Measurements from ENCODE around the gene REXO1. TPM values are rescaled to one million over a fixed set of nuclear protein-coding genes. Genes with fewer than 3 reads are reported as not detected.

Gene REXO1
- total and polyA plus RNA-seq, 2 of the 13 experiments (the other 11 are each of a cell fraction or from before 2014, with no cell fraction given) = 5.0 to 11.2 TPM

DNA sequence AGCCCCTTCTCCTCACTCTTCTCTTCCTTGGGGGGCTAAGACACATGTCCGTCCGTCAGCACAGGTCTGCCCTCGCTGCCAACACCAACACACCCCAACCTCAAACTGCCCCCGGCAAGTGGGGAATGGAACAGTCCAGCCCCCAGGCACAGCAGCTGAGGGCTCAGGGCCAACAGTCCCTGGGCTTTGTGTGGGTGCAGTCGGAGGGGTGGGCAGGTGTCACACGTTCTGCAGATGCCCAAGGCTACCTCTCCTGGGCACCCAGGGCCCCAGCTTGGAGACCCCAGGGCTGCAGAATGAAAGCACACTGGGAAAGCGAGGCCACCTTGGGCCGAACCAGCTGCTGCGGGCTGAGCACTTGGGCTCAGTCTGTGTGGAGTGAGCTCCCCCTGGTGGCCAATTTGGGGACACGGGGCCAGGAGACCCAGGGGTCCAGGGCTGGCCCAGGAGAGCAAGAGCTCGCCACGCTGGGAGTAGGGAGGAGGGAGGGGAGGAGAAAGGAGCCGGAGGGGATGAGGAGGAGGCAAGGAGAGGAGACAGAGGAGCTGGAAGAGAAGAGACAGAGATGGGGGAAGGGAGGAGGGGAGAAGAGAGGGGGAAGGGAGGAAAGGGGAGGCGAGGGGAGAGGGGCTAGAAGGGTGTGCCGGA is 22.2 kb downstream of the REXO1 start:
- FAIRE-seq (peak; percentile 57), ATAC-seq (peak; percentile 80), DNase-seq (ENCODE audit: low spot score) (peak; percentile 48)
- WGBS (ENCODE audit: low lambda C conversion rate) = 55% methylated on average over 13 of the region's 15 CpGs
- Histone ChIP-seq H3K36me3 (replicated peaks in 1 of 2; ENCODE audit: control insufficient read depth in 1 of 2, insufficient read depth in 2 of 2, low read length in 2 of 2) (peaks cover 16 to 35% of the 10 kb centered on the region in 2 experiments; a peak in 4 of 5 replicates), H3K27ac (ENCODE audit: extremely low read length, insufficient read depth, low read length) (no peak overlapping the region), H3K9me3 (ENCODE audit: low read length) (no peaks in the 10 kb centered on the region), H4K20me1 (ENCODE audit: insufficient read depth, low read length) (0 out of 2 replicates have a peak, but pooled peaks cover under 1% of the 10 kb centered on the region), H3K4me2 (ENCODE audit: low read depth, low read length) (no peak overlapping the region), H2AFZ (ENCODE audit: low read length) (no peak overlapping the region), H3K27me3 (ENCODE audit: control insufficient read depth in 1 of 2, insufficient read depth in 2 of 2, low read length in 2 of 2) (no peaks in the 10 kb centered on the region), H3K4me1 (ENCODE audit: insufficient read depth, low read length) (no peaks in the 10 kb centered on the region), H3K79me2 (ENCODE audit: insufficient read depth, low read length) (no peaks in the 10 kb centered on the region), H3K4me3 (replicated peaks in 1 of 3; ENCODE audit: insufficient read depth in 1 of 3, low read depth in 2 of 3, low read length in 3 of 3) (no peak overlapping the region), H3K9ac (ENCODE audit: insufficient read depth, low read depth, low read length) (no peak overlapping the region)
- in situ Hi-C loops (cut with HindIII; ENCODE audit: extremely low pct_ligation_motif_present, low pct_unique_long_range_greater_than_20kb) = no loop called here
- BruUV-seq (replicated peaks) = no TSS peak
- intact Hi-C loops (cut with micrococcal nuclease; ENCODE audit: unreplicated experiment) = no loop called here
- ChIA-PET POLR2A (interaction anchor here (0.7 to 0.8 kb wide), 2 partner anchors 221 to 236 kb away, joined by 3 to 4 read pairs; partner anchors contain the start of gene UQCR11), CTCF (ENCODE audit: low intra/inter-chr PET ratio, low total read pairs) (interaction anchor here (0.7 to 1.7 kb wide), 2 partner anchors 45 to 51 kb away, joined by 3 to 15 read pairs; no protein-coding TSS in a partner anchor)
- TF ChIP-seq POLR2A (IDR thresholded peaks at IDR 0.05; ENCODE audit: insufficient read depth in 1 of 2, low read depth in 2 of 2, low read length in 2 of 2) (0 out of 4 replicates have a peak, but pooled peaks of 1 of the 2 experiments have one; percentile 30), PCBP2 (optimal IDR thresholded peaks at IDR 0.05; ENCODE audit: low read depth, low read length, poor library complexity, severe bottlenecking) (peak; percentile 56), YY1 (IDR thresholded peaks at IDR 0.05; ENCODE audit: insufficient read depth, insufficient replicate concordance, low read depth, low read length) (no peak), ZNF274 (CRISPR knock-in tag; IDR thresholded peaks at IDR 0.05) (0 out of 2 replicates have a peak, but pooled peaks have one; percentile 37), ZNF737 (CRISPR knock-in tag; IDR thresholded peaks at IDR 0.05; ENCODE audit: borderline replicate concordance) (no peak), SMAD1 (CRISPR knock-in tag; IDR thresholded peaks at IDR 0.05; ENCODE audit: borderline replicate concordance, low read depth) (no peak), RAD21 (CRISPR knock-in tag; IDR thresholded peaks at IDR 0.05) (peak; percentile 86), POGK (CRISPR knock-in tag; conservative IDR thresholded peaks at IDR 0.05) (0 out of 2 replicates have a peak, but pooled peaks have one; percentile 36), ZNF747 (CRISPR knock-in tag; IDR thresholded peaks at IDR 0.05; ENCODE audit: borderline replicate concordance) (no peak), GABPB1 (CRISPR knock-in tag; IDR thresholded peaks at IDR 0.05) (0 out of 2 replicates have a peak, but pooled peaks have one; percentile 25), KLF6 (CRISPR knock-in tag; IDR thresholded peaks at IDR 0.05) (no peak), AGO2 (optimal IDR thresholded peaks at IDR 0.05; ENCODE audit: low read depth, low read length) (peak; percentile 69), ARID3A (IDR thresholded peaks at IDR 0.05; ENCODE audit: low read depth, low read length) (no peak), STAG1 (CRISPR knock-in tag; IDR thresholded peaks at IDR 0.05) (peak; percentile 79)
- TF ChIP-seq, protein P1, sequence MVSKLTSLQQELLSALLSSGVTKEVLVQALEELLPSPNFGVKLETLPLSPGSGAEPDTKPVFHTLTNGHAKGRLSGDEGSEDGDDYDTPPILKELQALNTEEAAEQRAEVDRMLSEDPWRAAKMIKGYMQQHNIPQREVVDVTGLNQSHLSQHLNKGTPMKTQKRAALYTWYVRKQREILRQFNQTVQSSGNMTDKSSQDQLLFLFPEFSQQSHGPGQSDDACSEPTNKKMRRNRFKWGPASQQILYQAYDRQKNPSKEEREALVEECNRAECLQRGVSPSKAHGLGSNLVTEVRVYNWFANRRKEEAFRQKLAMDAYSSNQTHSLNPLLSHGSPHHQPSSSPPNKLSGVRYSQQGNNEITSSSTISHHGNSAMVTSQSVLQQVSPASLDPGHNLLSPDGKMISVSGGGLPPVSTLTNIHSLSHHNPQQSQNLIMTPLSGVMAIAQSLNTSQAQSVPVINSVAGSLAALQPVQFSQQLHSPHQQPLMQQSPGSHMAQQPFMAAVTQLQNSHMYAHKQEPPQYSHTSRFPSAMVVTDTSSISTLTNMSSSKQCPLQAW (CRISPR knock-in tag; IDR thresholded peaks at IDR 0.05) = peak; percentile 30; the same call in 1 of the 2 replicates

Measured in HepG2 (cell line).